GM19455 (cell line): ENCODE measurements around the gene CAPN14.

Source experiments
- ATAC-seq: cut with Tn5 transposase; IDR thresholded peaks from one replicate; pipeline ENCODE4 v1.9.1; 2021; ENCODE audit not compliant: unreplicated experiment

CAPN14 gene

GRCh38 chr2:31227711-31228125 is 10.4 kb upstream of the CAPN14 start:
- no peak for ATAC-seq

DNA sequence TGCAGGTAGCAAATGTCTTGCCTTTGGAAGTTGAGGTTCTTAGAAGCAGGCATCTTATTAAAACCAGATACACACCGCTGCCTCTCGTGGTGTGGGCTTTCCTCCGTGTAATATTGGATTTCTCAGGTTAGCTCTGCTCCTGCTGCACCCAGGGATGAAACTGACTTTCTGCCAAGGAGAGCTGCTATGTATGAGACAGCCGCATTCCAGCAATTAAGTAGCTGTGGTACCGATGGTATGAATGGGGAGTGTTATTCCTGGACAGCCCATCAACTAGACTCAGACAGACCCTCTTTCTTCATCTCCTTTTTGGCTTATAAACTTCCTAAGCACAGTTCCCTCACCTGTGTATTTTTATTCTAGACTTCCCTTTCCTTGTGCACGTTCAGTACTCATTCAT is 9.8 kb upstream of the CAPN14 start:
- ATAC-seq = no peak

DNA sequence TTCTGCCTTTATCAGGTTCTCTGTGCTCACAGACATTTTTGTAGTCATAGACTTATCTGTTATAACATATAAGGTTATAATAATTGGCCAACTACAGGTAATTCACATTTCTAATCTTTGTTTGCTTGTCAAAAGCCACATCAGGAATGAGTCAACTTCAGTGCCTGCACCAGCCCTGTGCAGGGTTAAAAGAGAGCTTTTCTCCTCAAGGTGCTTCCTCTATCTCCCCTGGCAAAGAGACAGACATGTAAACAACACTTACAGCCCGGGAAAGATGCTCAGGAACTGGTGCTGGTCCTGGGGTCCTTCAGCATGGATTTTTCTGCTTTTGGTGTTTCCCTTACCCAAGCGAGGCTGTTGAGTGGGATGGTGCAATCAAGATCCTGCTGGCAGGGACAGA is 9.0 kb upstream of the CAPN14 start:
- no peak for ATAC-seq

- no peak for ATAC-seq
These were observed 6.4 kb upstream of the CAPN14 start for GRCh38 chr2:31223749-31224148.

DNA sequence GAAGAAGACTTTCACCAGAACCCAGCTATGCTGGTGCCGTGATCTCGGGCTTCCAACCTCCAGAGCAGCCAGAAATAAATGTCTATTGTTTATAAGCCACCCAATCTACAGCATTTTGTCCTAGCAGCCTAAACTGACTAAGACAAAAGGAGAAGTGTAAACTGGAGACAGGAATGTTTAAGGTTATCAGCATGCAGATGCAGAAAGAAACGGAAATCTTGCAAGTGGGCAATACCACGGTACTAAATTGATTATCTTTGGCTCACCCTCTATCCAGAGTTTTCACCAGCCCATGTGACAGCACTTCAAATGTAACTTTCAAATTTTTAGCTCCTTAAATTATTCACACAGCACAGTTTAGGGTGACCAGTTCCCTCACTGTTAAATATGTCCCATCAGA is 5.7 kb upstream of the CAPN14 start:
- no peak for ATAC-seq

DNA sequence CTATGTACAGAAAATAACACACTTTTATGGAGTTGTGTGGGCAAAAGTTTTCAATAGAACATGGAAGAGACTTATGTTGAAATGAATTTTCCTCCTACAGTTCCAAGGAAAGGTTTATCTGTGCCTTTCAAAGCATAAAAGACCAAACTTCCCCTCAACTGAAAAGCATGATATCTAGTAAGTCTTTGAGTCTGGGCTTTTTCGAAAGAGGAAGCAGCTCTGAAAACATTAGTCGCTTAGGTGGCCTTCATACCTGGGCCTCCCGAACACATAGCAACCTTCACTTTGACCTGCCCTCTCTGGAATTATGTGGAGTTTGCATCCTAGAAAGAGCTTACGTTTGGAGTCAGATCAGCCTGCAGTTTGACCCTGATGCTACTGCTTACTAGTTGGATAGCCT is 4.8 kb upstream of the CAPN14 start:
- ATAC-seq = no peak

- no peak for ATAC-seq
These were observed 4.2 kb upstream of the CAPN14 start for GRCh38 chr2:31221544-31221943.

DNA sequence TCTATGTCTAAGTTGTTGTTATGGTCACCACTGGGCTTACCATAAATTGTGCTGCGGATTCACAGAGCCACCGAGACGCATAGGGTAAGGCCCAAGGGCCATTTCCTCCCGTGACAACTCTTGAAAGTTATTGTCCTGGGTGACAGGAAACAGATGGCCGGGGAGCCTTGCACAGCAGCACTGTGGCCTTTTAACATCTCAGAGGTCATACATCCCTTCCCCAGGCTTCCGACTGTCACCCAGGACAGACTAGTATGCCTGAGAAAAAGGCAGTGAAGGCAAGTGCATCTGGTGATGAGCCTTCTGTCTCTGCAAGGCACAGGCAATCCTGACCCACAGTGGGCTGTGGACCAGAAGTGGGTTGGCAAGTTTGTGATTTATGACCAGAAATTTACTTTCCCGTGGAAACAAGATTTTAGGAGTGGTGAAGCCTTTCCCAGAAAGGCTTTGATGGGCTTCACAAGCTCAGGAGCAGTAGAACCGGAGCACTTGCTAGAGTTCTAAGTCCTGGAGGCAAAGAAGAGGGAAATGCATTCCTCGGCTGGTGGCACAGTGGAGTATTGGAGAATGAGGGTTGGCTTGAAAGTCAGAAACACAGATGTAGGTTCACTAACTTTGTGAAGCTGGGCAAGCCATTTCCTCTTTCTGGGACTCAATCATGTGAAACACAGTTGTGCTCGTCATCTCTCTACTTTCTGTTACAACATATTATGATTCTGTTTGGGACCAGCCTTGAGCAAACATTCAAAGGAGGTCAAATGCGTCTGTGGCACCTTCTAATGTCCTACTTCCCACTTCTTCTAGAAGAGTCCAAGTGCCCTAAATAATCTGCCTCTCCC is 2.0 kb upstream of the CAPN14 start:
- peak; percentile 69 for ATAC-seq

GRCh38 chr2:31216734-31217133 is 581 bp downstream of the CAPN14 start:
- peak; percentile 65 for ATAC-seq

- ATAC-seq = no peak
These were observed 2.8 kb downstream of the CAPN14 start for GRCh38 chr2:31214444-31214915.

DNA sequence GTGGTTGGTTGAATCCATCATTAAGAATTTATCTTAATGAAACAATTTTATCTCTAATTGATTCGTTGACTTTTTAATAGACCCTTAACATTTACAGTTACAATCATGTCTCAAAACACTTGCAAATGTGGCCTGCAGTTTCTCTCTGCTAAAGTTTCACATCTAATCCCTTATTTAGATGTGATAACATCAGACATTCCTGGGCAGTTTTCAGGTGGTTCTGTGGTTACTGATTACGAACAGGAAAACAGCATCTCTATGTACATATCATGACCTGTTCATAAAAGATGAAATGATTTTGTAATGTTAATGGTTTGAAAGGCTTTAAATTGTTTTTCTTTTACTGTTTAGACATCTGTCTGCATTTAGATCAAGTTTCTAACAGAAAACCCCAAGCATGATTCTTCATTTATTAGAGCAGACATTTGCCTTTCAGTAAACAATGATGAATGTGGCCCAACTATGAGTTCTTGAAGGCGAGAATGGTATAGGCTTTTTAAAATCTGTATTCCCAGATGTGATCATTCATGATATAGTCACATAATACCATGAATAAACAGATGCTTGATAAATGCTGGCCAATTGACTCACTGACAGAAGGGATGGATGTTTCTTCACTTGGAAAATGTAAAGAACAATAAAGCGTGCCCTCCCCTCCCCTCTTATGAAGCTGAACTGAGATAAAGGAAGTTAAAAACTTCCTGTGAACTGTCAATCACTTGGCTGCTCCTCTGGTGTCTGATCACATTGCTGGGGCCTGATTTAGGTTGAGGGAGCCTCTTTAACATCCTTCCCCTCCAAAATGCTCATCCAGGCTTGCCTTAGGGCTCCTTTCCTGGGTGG is 3.5 kb downstream of the CAPN14 start:
- ATAC-seq = no peak

- ATAC-seq = no peak
These were observed 4.4 kb downstream of the CAPN14 start for GRCh38 chr2:31212659-31213600.

- no peak for ATAC-seq
These were observed 9.1 kb downstream of the CAPN14 start for GRCh38 chr2:31208240-31208639.

DNA sequence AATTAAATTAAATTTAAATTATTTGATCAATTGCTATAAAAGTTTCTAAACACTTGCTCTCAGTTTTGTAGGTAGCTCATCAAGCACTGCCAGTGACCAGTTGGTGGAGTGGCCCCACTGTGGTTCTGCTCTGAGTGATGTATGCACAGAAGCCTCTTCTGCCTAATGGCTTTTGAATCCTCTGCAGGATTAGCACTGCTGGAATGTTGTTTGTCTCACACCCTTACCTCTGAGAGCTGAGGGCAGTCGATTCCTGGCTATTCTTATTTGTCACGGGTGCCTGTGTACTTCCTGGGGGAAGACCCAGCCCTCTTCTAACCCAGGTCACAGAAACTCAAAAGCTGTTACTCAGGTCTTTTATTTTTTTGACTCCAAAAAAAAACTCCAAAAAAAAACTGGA is 9.5 kb downstream of the CAPN14 start:
- ATAC-seq = no peak

DNA sequence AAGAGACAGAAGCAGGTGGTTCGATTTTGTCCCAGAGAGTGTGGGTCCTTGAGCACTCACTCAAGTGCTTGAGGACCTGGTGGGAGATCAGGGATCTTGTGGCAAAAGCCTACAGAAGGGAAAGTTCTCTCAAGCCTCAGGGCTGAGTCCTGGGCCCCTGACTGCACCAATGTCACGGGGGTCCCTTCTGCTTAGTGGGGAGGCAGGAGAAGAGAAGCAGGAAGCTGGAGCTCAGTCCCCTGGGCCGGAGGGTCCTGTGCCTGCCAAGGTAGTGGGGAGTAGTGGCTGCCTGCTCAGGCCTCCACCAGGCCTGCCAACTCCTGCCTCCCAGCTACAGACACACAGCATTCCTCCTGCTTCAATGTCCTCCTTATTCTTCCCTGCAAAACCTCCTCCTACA is 11.7 kb downstream of the CAPN14 start:
- ATAC-seq = no peak

DNA sequence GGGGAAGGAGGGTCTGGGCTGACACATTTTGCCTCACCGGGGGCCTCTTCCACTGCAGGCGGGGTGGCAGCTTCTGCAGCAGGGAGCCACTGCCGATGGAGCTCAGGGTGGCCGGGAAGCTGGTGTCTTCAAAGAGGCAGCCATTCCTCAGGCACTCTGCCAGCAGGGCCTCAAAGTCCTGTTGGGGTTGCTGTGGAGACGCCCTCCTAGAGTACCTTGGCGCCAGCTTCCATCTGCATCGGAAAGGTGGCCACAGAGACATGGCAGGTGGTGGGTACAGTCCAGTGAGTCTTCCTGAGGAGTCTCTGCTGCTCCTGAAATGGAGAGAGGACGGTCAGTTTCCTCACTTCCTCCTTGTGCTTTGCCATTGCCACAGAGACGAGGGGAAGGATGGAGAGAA is 12.1 kb downstream of the CAPN14 start:
- no peak for ATAC-seq

- ATAC-seq = no peak
These were observed 12.5 kb downstream of the CAPN14 start for GRCh38 chr2:31204783-31205182.

GRCh38 chr2:31203916-31204315 is 13.4 kb downstream of the CAPN14 start:
- ATAC-seq = no peak

GRCh38 chr2:31202833-31203232 is 14.5 kb downstream of the CAPN14 start:
- no peak for ATAC-seq

GRCh38 chr2:31202041-31202440 is 15.3 kb downstream of the CAPN14 start:
- ATAC-seq = no peak

GRCh38 chr2:31200972-31201371 is 16.3 kb downstream of the CAPN14 start:
- no peak for ATAC-seq
